ENCODE measurements around the gene ADAM12. TPM values are rescaled to one million over a fixed set of nuclear protein-coding genes. Genes with fewer than 3 reads are reported as not detected.

The ADAM12 gene
- total RNA-seq, 2 donors from 2014 or later = 0.14 to 1.9 TPM

DNA sequence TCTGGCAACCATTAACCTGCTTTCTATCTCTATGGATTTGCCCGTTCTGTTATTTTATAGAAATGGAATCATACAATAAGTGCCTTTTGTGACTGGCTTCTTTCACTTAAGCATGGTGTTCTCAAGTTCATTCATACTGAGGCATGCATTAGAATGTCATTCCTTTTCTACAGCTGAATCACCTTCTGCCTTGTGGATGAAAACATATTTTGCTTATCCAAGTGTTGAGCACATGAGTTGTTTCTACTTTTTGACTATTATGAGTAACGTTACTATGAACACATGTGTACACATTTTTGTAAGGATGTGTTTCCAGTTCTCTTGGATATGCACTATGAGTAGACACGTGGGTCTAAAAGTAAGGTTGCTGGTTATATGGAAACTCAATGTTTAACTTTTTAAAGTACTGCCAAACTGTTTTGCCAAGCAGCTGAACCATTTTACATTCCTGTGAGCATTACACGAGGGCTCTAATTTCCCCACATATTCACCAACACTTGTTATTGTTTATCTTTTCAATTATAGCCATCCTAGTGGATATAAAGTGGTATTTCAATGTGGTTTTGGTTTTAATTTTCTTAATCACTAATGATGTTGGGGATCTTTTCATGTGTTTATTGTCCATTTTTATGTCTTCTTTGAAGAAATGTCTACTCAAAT is 250.6 kb downstream of the ADAM12 start:
- Histone ChIP-seq H3K27ac (no peak overlapping the region), H3K4me3 (no peak overlapping the region), H3K36me3 (no peaks in the 10 kb centered on the region), H3K4me1 (replicated peaks) (no peaks in the 10 kb centered on the region), H3K27me3 (replicated peaks; ENCODE audit: insufficient read depth) (no peaks in the 10 kb centered on the region), H3K9me3 (no peaks in the 10 kb centered on the region)
- intact Hi-C loops (cut with DNase I) = no loop called here
- DNase-seq (ENCODE audit: low spot score) = no peak
- TF ChIP-seq, protein P1, sequence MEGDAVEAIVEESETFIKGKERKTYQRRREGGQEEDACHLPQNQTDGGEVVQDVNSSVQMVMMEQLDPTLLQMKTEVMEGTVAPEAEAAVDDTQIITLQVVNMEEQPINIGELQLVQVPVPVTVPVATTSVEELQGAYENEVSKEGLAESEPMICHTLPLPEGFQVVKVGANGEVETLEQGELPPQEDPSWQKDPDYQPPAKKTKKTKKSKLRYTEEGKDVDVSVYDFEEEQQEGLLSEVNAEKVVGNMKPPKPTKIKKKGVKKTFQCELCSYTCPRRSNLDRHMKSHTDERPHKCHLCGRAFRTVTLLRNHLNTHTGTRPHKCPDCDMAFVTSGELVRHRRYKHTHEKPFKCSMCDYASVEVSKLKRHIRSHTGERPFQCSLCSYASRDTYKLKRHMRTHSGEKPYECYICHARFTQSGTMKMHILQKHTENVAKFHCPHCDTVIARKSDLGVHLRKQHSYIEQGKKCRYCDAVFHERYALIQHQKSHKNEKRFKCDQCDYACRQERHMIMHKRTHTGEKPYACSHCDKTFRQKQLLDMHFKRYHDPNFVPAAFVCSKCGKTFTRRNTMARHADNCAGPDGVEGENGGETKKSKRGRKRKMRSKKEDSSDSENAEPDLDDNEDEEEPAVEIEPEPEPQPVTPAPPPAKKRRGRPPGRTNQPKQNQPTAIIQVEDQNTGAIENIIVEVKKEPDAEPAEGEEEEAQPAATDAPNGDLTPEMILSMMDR (IDR thresholded peaks at IDR 0.05) = no peak
- TF ChIP-seq POLR2A (IDR thresholded peaks at IDR 0.05) = no peak
- 90% methylated on average over 4 of the region's 4 CpGs for WGBS

DNA sequence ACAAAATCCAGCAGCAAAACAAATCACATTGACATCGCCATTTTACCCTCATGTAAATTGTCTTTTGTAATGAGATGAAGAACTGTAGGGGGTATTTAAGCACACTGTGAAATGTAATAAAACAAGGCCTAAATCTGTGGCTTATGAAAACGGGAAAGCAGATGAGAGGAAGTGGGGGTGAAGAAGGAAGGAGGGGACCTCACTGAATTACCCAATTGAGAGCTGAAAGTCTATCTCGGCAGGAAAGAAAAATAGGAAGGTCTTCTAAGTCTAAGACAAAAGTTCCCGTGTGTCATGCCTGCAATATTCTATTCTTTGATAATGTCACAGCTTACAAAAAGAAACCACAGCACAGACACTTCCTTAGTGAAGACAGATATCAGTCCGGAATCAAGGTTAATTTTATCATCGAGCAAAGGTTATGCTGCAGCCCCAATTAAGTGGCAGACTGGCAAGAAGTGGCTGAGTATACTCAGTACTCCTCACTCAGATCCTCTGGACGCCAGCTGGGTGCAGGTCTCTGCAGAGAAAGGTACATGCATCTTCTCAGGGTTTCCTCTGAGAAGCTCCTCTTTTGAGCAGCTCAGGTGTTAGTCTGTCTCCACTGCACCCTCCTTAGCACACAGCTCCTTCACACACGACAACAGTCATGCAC is 252.2 kb downstream of the ADAM12 start:
- no peak for TF ChIP-seq POLR2AphosphoS5 (IDR thresholded peaks at IDR 0.05)
- no peak for TF ChIP-seq POLR2A (IDR thresholded peaks at IDR 0.05)
- TF ChIP-seq, protein P1 (IDR thresholded peaks at IDR 0.05) = no peak
- intact Hi-C loops (cut with DNase I) = no loop called here

DNA sequence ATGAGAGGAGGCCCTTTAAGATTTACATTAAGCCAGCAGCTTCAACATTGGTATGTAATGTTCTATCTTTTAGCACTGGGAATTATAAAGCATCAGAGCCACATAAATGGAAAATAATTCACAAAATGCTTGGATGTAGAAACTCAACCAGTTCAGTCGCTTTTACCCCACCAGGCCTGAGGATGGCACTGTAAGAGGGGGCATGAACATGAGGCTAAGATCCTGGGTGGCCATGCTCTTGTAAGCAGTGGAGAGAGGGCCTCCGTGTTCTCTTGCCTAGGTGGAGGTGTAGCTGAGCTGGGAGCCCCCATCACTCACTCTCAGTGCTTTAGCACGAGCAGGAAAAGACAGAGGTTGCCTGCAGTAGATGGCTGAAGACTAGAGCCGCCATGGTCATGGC is 253.1 kb downstream of the ADAM12 start:
- intact Hi-C loops (cut with DNase I) = no loop called here
- H3K9me3 ChIP-seq = no peaks in the 10 kb centered on the region
- TF ChIP-seq POLR2A (IDR thresholded peaks at IDR 0.05) (no peak), POLR2AphosphoS5 (IDR thresholded peaks at IDR 0.05) (no peak)
- TF ChIP-seq, protein P1 (IDR thresholded peaks at IDR 0.05) = no peak
- no peak overlapping the region for H3K27ac ChIP-seq
- WGBS = 96% methylated on average over 4 of the region's 4 CpGs
- no peaks in the 10 kb centered on the region for H3K27me3 ChIP-seq (replicated peaks; ENCODE audit: insufficient read depth)
- H3K4me3 ChIP-seq = no peak overlapping the region
- H3K4me1 ChIP-seq (replicated peaks) = no peaks in the 10 kb centered on the region
- DNase-seq (ENCODE audit: low spot score) = no peak
- no peaks in the 10 kb centered on the region for H3K36me3 ChIP-seq

More for the DNA sequence above, 252.2 kb downstream of the ADAM12 start:
- Histone ChIP-seq H3K27me3 (replicated peaks; ENCODE audit: insufficient read depth) (no peaks in the 10 kb centered on the region), H3K27ac (no peak overlapping the region), H3K36me3 (no peaks in the 10 kb centered on the region), H3K9me3 (no peaks in the 10 kb centered on the region), H3K4me1 (replicated peaks) (no peaks in the 10 kb centered on the region), H3K4me3 (no peak overlapping the region)
- whole genome bisulfite sequencing = 80% methylated on average over 8 of the region's 8 CpGs
- no peak for DNase-seq (ENCODE audit: low spot score)

DNA sequence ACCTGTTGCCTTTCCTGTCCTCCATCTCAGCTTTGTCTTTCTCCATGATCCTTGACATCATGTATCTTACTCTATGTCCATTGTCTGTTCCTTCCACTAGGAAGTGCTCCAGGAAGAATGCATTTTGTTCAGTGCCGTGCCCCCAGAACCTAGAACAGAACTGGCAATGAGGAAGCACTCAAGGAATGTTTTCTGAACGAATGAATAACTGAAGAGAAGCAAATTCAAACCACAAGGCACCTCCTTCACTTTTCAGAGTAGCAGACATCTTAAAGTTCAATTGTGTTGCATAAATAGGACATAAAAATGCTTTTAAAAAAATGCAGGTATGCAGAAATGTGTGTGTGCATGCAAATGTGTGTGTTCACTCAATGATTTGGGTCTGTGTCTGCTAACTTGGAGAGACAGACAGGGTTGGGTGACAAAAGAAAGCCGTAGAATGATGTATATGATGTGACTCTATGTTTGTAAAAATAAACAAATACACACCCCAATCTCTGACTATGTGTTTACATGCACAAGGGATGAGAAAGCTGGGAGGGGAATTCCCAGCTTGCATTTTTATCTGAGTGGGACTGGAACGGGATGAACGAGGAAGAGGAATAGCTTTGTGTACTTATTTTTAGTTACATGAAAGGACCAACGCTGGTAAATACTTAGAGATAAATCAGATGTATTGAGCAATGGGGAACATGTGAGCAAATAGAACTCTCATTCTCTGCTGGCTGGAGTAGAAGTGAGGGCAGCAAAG is 254.2 kb downstream of the ADAM12 start:
- H3K9me3 ChIP-seq = no peaks in the 10 kb centered on the region
- H3K27me3 ChIP-seq (replicated peaks; ENCODE audit: insufficient read depth) = no peaks in the 10 kb centered on the region
- H3K4me3 ChIP-seq = no peak overlapping the region
- H3K36me3 ChIP-seq = no peaks in the 10 kb centered on the region
- DNase-seq (ENCODE audit: low spot score) = no peak
- no peak overlapping the region for H3K27ac ChIP-seq
- intact Hi-C loops (cut with DNase I) = no loop called here
- WGBS = 44% methylated on average over 6 of the region's 6 CpGs
- TF ChIP-seq, protein P1 (IDR thresholded peaks at IDR 0.05) = no peak
- no peak for TF ChIP-seq POLR2AphosphoS5 (IDR thresholded peaks at IDR 0.05)
- TF ChIP-seq POLR2A (IDR thresholded peaks at IDR 0.05) = no peak
- no peaks in the 10 kb centered on the region for H3K4me1 ChIP-seq (replicated peaks)

Measured in prostate gland (tissue), 2 donors.